ENCODE measurements around the gene ZNF2.

The ZNF2 gene

GRCh38 chr2:95207111-95207961, 41.7 kb downstream of the ZNF2 start, which contains the start of gene ZNF892:
ZNF892 (plus strand) TSS chr2:95207521; CDS start chr2:95207816, 295 bp downstream.
- DNase-seq, result peak; percentile 90

DNA sequence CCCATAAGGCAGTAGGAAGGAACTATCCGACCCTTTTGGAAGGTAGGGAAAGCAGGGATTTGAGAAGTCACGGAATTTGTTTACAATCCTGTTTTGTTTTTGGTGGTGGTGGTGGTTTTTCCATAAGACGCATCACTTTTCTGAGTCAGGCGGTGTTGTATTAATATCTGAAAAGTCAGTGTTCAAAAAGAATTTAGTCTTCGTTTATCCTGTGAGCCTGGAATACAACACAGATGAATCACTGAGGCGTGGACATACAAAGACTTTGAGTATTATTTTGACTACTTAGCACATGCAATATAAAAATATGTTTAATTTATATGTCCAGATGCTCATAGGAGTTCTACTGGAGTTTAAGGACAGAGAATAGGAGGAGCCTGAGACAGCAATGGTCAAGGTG, 42.5 kb downstream of the ZNF2 start:
- no peak for DNase-seq

GRCh38 chr2:95215018-95215612, 49.5 kb downstream of the ZNF2 start:
- no peak for DNase-seq

DNA sequence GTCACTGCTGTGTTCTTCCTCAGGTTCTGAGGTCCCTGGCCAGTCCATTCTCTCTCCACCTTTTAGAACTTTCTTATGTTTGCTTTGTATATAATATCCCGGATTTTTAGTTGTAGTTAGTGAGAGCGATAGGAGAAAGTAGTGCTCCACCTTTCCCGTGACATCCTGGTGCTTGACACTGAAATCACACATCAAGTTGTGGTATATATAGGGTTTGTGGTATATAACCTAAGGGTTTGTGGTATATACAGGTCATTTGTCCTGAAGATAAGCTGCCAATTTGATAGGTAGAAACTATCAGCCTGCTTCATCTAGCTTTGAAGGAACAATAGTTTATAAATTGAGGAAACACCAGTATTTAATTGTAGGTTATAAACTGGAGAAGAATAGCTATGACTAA, 54.8 kb downstream of the ZNF2 start:
- no peak for DNase-seq

DNA sequence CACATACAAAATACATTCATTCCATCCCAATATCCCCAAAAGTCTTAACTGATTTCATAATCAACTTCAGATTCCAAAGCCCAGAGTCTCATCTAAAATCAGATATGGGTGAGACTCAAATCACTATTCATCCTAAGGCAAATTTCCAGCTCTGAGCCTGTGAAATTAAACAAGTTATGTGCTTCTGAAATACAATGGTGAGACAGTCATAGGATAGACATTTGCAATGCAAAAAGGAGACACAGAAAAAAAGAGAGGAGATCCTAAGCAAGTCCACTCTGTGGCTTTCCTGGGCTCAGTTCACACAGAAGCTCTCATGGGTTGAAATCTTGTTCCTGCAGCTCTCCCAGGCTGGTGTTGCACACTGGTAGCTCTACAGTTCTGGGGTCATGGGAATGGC, 60.0 kb downstream of the ZNF2 start:
- no peak for DNase-seq

GRCh38 chr2:95231723-95232122, 66.1 kb downstream of the ZNF2 start:
- peak; percentile 74 for DNase-seq

GRCh38 chr2:95232232-95232631, 66.6 kb downstream of the ZNF2 start:
- DNase-seq, result no peak
